Astrocyte (in vitro differentiated cells and primary cell): ENCODE results near the gene PARP9.

Experiments used
- EZH2 ChIP-seq: IDR thresholded peaks from 2 replicates; pipeline ENCODE4 v1.6.1; 2012; ENCODE audit warnings: mild to moderate bottlenecking, low read length, inconsistent platforms; ENCODE audit not compliant: insufficient read depth
- TF ChIP-seq, protein P1 (sequence below): IDR thresholded peaks from 2 replicates; pipeline ENCODE4 v1.5.1; 2011; ENCODE audit warnings: low read depth, mild to moderate bottlenecking, inconsistent platforms, low read length, moderate library complexity; ENCODE audit not compliant: insufficient read depth

GRCh38 chr3:122608916-122609315 lies 44.8 kb upstream of the PARP9 start:
- TF ChIP-seq, protein P1, sequence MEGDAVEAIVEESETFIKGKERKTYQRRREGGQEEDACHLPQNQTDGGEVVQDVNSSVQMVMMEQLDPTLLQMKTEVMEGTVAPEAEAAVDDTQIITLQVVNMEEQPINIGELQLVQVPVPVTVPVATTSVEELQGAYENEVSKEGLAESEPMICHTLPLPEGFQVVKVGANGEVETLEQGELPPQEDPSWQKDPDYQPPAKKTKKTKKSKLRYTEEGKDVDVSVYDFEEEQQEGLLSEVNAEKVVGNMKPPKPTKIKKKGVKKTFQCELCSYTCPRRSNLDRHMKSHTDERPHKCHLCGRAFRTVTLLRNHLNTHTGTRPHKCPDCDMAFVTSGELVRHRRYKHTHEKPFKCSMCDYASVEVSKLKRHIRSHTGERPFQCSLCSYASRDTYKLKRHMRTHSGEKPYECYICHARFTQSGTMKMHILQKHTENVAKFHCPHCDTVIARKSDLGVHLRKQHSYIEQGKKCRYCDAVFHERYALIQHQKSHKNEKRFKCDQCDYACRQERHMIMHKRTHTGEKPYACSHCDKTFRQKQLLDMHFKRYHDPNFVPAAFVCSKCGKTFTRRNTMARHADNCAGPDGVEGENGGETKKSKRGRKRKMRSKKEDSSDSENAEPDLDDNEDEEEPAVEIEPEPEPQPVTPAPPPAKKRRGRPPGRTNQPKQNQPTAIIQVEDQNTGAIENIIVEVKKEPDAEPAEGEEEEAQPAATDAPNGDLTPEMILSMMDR: no peak
- no peak for TF ChIP-seq EZH2
